ENCODE data around the gene GPR52. TPM values are rescaled to one million over a fixed set of nuclear protein-coding genes. Genes with fewer than 3 reads are reported as not detected.
"Not testable (repeated sequence)": the region's sequence is repeated elsewhere in the genome, so short reads cannot be mapped to it uniquely, and the experiment has no call there.

GPR52 gene, protein sequence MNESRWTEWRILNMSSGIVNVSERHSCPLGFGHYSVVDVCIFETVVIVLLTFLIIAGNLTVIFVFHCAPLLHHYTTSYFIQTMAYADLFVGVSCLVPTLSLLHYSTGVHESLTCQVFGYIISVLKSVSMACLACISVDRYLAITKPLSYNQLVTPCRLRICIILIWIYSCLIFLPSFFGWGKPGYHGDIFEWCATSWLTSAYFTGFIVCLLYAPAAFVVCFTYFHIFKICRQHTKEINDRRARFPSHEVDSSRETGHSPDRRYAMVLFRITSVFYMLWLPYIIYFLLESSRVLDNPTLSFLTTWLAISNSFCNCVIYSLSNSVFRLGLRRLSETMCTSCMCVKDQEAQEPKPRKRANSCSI
- total RNA-seq (2014; rRNA removed; shearing (Covaris generic)): 0.24 and 0.49 TPM in 2 replicates

DNA sequence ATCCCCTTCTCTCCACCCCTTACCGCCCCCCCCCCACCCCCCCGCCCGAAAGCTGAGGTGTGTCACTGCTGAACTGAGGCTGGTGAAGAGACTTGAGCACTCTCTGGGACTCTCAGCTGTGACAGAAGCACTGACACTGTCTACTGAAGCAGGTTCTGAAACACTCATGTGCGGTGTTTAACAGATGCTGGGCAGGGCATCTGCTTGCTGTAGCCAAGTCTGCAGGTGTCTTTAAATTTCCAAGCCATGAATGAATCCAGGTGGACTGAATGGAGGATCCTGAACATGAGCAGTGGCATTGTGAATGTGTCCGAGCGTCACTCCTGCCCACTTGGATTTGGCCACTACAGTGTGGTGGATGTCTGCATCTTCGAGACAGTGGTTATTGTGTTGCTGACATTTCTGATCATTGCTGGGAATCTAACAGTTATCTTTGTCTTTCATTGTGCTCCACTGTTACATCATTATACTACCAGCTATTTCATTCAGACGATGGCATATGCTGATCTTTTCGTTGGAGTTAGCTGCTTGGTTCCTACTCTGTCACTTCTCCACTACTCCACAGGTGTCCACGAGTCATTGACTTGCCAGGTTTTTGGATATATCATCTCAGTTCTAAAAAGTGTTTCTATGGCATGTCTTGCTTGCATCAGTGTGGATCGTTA is at the start of gene GPR52:
Gene GPR52 (plus strand): TSS at position 99 of the 665 bp plus-strand sequence. CDS start 148 bp downstream, at position 247.
- DNase-seq (ENCODE audit: low read depth): no peak

DNA sequence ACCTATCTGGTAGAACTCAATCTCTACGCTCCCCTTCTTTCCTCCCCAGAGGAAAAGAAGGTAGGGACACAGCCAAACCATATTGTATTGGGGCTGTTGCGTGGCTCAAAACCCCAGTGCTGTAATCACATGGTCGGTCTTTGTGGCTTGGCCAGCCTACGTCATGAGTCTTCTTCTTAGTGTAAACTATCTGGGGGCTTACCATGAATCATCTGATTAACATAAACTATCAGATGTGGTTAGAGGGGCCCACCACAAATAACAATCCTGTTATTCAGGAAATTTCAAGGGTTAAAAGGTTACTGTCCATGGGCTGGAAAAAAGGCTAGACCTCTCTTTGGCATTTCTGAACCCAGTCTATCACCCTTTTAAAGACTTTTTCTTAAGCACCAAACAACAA is 49.5 kb upstream of the GPR52 start:
- DNase-seq (ENCODE audit: low read depth): peak; percentile 92

DNA sequence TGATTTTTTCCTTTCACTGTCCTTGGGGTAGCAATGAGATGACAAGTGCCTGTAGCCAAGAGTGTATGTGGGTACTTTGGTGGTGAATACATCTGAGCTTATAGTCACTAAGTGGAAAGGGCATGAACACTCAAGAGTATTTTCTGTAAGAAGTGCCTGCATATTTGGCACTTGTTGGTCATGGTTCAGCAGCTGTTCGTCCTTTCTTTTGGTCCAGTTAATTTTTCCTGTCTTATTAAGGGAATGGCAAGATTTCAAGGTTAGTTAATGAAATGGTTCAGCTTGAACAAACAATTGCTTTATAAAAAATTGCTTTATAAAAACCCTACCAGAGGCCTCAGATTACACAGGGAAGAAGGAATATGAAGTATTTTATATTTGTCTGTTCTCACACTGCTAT is 48.6 kb upstream of the GPR52 start:
- DNase-seq (ENCODE audit: low read depth): peak; percentile 11

DNA sequence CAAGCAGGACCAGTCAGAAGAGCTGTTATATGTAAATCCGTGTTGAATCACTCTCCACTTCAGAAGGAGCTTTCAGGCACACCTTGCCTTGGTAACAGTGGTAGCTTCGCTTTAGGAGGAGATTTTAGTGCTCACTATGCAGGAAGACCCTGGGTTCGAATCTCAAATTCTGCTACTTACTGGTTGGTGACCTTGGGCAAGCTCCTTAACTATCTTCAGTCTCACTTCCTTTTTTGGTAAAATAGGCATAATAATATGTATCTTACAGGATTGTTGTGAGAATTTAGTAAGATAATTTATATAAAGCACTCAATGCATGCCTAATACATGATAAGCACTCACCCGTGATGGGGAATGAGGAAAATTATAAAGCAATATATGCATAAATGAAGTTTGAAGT is 46.7 kb upstream of the GPR52 start:
- DNase-seq (ENCODE audit: low read depth): no peak

DNA sequence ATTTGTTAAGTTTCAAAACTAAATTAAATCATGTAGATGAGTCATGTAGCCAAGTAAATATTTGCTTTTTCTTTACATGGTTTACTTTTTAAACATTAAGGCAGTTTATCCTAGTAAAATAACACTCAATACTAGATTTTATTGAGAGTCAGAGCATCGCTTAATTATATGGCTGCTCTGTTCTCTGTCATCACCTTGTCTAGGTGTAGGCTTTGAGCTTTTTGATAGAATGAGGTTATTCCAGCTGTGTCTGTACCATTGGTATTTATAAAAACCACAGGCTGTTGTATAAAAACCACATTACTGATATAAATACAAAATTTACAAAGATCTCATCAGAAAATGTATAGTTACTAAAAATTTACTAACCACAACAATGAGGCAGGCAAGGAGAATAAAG is 42.5 kb upstream of the GPR52 start:
- DNase-seq (ENCODE audit: low read depth): no peak

DNA sequence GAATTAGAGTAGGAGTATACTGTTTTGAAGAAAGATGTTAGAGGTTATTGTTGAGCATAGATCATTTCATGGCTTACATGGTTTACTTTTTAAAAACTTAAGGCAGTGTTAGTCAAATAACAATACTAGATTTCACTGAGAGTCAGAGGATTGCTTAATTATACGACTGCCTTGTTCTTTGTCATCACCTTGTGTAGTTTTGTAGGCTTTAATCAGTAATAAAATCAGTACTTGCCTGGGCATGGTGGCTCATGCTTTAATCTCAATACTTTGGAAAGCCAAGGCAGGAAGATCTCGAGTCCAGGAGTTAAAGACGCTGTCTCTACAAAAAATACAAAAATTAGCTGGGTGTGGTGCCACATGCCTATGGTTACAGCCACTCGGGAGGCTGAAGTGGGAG is 41.3 kb upstream of the GPR52 start:
- DNase-seq (ENCODE audit: low read depth): no peak

DNA sequence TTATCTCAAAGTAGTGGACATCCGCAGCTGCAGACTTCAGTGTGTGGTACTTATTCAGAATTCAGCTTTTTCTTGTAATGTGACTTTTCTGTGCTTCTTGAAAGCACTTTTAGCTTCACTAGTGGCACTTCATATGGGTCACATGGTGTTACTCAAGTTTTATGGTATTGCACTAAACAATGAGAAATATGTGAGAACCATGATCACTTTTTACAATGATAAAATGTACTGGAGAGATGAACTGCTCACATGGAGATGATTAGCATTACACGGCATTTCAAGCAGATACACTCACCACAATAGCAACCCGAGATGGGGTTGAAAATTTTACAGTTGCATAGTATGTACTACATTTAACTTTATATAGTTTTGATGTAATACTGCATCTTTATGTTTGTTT is 40.1 kb upstream of the GPR52 start:
- no peak for DNase-seq (ENCODE audit: low read depth)

DNA sequence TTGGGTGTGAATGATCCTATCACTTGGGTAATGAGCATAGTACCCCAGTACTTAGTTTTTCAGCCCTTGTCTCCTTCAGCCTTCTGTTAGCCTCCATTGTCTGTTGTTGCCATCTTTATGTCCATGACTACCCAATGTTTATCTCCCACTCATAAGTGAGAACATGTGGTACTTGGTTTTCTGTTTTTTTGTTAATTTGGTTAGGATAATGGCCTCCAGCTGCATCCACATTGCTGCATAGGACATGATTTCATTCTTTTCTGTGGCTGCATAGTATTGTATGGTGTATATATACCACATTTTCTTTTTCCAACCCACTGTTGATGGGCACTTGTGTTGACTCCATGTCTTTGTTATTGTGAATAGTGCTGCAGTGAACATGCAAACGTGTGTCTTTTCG is 39.6 kb upstream of the GPR52 start:
- DNase-seq (ENCODE audit: low read depth): peak; percentile 39

DNA sequence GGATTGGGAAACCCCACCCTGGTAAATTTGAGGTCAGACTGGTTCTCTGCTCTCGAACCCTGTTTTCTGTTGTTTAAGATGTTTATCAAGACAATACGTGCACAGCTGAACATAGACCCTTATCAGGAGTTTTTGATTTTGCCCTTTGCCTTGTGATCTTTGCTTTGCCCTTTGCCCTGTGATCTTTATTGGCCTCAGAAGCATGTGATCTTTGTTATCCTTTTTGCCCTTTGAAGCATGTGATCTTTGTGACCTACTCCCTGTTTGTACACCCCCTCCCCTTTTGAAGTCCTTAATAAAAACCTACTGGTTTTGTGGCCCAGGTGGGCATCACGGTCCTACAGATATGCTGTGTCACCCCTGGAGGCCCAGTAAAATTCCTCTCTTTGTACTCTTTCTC is 38.0 kb upstream of the GPR52 start:
- DNase-seq (ENCODE audit: low read depth): not testable (repeated sequence)

DNA sequence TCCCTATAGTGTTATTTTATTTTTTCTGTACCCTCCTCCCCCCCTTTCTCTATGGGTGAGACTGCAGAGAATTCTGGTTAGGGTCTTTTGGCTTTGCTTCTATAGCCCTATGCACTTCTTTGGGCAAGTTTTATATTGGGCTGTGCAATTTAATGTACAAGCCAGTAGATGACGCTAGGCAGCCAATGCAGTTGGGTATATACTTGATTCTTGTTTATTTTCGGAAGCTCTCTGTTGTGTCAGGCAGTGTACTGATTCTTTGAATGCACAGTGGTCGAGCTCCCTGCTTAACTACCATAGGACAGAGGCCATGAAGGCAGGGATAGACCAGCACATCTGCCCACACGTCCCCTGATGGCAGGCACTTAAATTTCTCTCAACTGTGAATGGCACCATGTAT is 34.1 kb upstream of the GPR52 start:
- DNase-seq (ENCODE audit: low read depth): peak; percentile 73

DNA sequence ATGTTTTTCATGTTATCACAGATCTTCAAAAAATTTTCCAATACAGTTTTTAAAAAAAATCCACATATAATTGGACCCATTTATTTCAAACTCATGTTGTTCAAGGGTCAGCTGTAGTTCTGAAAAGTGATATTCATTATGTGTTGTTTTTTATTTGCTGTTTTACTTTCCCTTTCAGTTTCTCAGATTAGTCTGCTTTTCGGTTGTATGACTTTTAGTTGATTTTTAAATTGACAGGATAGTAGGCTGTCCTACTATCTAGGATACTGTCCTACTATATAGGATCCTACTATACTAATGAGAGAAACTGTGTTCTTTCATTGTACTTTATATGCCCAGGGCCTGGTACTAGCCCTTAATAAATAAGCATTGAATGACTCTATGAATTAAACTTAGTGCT is 33.6 kb upstream of the GPR52 start:
- DNase-seq (ENCODE audit: low read depth): peak; percentile 18

DNA sequence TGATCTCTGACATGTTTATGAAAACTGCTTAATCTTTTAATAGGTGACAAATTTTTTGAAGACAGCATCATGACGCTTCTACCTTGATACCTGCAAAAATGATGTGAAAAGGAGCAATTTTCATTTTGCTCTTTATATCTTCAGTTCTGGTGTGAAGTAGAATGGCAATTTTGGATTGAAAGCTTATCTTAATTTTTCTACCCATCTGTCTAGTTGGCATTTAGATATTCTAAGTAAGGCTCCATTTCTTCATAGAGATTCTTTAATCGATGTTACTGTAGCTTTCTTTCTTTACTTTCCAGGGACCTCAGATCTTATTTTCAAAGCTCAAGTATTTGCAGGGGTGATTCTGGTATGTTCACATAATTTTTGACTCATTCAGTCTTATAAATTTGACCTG is 32.3 kb upstream of the GPR52 start:
- DNase-seq (ENCODE audit: low read depth): no peak

DNA sequence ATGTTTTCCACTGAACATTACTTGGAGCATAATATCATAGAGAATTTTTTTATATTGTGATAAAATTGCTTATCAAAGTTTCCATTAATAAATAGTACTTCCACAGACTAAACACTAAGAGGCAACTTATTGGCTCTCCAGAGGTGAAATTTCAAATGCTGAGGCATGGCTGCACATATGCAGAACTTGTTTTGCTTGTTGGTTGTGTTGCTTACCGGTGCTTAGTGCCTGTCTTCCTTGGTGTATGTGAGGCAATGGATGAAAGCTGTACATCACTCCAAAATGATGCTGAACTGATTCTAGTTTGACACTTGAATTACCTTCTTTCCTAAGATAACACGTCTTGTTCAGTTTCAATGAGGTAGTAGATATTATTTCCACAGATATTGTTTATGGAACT is 29.8 kb upstream of the GPR52 start:
- no peak for DNase-seq (ENCODE audit: low read depth)

DNA sequence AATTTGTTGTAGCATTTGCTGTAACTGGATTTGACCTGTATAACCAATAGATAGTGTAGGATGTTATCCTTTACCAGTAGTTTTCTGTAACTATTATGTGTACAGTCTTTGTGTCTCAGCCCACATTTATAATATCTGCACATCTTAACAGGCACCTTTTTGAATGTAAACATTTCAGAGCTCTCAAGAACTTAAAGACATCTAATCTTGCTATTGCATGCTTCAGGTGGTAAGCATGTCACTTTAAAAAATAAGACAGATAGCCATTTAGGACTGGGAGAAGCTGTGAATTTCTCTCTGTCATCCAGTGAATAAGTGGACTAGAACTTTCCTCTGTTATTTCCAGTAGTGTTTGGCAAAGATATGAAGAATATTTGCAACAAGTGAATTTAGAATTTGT is 22.6 kb upstream of the GPR52 start:
- DNase-seq (ENCODE audit: low read depth): no peak

DNA sequence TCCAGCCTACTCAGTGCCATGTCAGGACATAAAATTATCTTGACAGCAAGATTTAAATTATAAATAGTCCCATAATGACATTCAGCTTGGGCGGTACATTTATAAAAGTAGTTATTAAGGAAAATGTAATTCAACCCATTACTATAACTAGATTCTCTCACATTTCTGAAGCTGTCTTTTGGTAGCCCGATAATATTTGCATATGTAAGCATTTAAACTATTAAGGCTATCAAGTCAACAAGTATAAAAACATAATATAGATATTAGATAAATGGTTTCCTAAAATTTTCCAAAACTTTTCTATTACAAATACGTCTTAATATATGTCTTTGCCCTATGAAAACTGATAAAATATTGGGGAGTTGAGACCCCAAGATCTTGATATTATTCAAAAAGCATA is 21.6 kb upstream of the GPR52 start:
- no peak for DNase-seq (ENCODE audit: low read depth)

DNA sequence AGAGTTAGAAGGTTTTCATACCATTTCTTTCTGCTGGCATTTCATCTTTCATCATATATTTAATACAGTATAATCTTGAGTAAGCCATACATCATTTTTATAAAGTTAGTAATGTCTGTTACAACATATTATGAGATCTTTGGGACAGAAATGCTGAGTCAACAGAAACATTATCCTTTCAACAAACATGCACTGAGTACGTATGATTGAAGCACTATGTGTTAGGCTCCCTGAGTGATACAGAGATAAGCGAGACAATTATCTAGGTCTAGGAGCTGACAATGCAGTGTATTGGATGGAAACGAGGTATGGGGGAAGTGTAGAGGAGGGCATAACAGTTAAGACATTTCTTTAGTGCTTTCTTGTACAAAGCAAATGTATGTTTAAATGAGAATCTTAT is 19.7 kb upstream of the GPR52 start:
- DNase-seq (ENCODE audit: low read depth): no peak

DNA sequence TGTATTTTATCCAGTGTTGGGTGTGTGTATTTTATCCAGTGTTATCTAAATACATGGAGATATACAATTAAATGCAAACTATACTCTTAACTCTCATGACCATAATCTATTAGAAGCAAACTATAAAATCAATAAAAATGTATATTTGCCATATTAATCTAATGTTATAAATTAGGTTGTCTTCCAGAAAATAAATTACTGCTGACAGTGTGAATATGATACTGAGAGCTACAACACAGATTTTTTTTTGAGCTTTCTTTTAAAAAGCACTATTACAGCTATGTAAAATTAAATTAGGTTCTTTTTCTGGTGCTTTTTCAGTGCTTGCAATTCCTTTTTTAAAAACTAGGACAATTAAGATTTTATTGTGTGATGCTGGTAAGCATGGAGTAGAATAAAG is 19.0 kb upstream of the GPR52 start:
- DNase-seq (ENCODE audit: low read depth): no peak

DNA sequence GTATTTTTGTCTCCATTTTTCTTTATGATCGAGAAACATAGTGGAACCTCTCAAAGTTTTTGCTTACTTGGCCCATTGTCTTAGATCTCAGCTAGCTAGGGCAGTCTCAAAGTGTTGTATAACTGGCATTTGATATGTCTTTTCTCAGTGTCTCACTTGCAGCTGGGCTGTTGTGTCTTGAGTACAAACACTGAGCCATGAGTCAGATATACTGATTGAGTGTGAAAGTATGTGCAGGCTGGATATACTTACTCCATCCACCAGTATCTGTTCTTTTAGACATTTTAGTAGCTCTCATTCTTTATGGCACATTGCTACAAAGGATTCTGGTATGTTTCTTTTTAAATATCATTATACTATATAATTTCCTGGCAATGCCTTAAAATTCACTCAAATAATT is 14.3 kb upstream of the GPR52 start:
- DNase-seq (ENCODE audit: low read depth): peak; percentile 26

DNA sequence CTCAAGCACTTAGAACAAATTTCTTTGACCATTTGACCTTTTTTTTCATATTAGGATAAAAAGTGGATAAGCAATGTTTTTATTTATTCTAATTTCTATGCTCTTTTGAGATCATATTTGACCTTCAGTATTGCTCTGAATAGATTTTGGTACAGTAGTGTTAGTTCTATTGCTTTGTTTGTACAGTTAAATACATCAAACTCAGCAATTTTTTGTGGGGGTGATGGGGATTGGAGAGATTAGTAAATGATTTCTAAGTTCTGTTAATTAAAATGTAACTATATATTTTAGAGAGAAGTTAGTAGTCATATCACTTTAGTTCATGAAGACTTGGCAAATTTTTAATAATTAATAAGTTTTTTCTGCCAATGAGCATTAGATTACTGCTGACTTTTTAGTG is 2.4 kb upstream of the GPR52 start:
- DNase-seq (ENCODE audit: low read depth): no peak

DNA sequence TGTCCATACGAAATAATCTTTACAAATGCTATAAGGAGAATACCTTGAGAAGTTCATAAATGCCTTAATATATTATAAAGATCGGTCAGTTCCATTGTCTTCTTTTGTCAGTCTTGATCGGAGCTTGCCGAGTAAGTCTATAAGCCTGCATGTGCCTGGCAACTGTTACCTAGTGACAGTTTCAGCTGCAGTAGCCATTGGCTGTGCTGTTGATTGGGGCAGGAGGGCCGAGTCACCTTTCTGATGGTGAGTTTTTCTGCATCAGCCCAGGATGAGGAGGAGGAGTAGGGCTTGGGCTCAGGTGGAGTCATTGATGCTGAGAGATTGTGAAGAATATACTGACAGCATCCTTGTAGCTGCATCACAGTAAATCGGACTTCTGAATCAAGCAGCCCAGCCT is 1.9 kb upstream of the GPR52 start:
- no peak for DNase-seq (ENCODE audit: low read depth)

DNA sequence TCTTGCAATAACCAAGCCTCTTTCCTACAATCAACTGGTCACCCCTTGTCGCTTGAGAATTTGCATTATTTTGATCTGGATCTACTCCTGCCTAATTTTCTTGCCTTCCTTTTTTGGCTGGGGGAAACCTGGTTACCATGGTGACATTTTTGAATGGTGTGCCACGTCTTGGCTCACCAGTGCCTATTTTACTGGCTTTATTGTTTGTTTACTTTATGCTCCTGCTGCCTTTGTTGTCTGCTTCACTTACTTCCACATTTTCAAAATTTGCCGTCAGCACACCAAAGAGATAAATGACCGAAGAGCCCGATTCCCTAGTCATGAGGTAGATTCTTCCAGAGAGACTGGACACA is 743 bp downstream of the GPR52 start:
- no peak for DNase-seq (ENCODE audit: low read depth)

DNA sequence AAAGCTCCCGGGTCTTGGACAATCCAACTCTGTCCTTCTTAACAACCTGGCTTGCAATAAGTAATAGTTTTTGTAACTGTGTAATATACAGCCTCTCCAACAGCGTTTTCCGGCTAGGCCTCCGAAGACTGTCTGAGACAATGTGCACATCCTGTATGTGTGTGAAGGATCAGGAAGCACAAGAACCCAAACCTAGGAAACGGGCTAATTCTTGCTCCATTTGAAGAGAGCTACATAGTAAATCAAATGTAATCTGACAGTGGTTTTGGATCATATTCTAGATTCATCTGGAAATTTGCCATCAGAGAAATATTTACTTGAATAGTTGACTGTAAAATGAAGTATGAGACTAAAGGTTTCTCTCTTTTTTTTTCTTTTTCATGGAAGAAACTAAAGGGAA is 1.2 kb downstream of the GPR52 start:
- no peak for DNase-seq (ENCODE audit: low read depth)

DNA sequence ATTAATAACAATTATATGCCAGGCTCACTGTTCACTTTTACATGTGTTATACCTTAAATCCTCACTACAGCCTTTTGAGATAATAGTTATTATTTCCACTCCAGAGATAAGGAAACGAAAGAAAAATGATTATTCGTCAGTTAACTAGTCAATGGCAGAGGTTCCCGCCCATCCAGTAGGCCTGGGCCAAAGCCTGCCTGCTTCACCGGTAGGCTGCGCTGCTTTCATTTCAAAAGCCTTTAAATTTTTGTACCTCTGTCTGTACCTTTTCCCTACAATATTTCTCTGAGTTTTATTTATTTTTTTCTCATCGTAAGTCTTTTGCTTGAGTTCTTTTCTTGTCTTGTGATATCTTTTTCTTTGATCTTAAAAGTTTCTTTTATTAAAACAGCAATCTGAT is 3.6 kb downstream of the GPR52 start:
- no peak for DNase-seq (ENCODE audit: low read depth)

DNA sequence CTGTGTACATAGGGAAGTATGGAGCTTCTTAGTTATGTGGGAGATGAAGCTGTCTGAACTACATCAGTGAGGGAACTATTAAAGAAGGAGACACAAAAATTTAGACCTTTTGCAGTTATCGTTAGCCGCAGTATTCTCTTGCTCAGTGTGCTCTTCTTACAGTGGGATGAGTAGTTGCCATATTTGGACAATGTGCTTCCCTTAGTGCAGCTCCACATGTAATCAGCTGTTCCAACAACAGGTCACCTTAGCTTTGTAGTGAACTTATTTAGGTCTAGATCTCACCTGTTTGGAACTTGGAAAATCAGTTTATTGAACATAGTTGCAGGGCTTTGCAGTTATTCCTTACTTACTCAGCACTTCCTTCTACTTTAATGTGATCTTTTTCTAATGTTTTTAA is 18.1 kb downstream of the GPR52 start:
- no peak for DNase-seq (ENCODE audit: low read depth)
